ENCODE results near the gene NEU3.
"Not testable (repeated sequence)": the region's sequence is repeated elsewhere in the genome, so short reads cannot be mapped to it uniquely, and the experiment has no call there.

The NEU3 gene

GRCh38 chr11:75035256-75035655 is 46.5 kb downstream of the NEU3 start:
- H3K4me3 ChIP-seq (ENCODE audit: low read length): no peak overlapping the region
- TF ChIP-seq CTCF (conservative IDR thresholded peaks at IDR 0.05; ENCODE audit: low read depth, low read length): no peak
- no peak for DNase-seq (ENCODE audit: low read depth)

GRCh38 chr11:75035911-75036565 is 47.3 kb downstream of the NEU3 start:
- DNase-seq (ENCODE audit: low read depth): no peak
- no peak overlapping the region for H3K4me3 ChIP-seq (ENCODE audit: low read length)
- TF ChIP-seq CTCF (conservative IDR thresholded peaks at IDR 0.05; ENCODE audit: low read depth, low read length): no peak

GRCh38 chr11:75040167-75040770 is 51.5 kb downstream of the NEU3 start:
- no peak overlapping the region for H3K4me3 ChIP-seq (ENCODE audit: low read length)
- DNase-seq (ENCODE audit: low read depth): no peak
- TF ChIP-seq CTCF (conservative IDR thresholded peaks at IDR 0.05; ENCODE audit: low read depth, low read length): no peak

GRCh38 chr11:75041263-75041662 is 52.5 kb downstream of the NEU3 start:
- no peak overlapping the region for H3K4me3 ChIP-seq (ENCODE audit: low read length)
- no peak for TF ChIP-seq CTCF (conservative IDR thresholded peaks at IDR 0.05; ENCODE audit: low read depth, low read length)
- no peak for DNase-seq (ENCODE audit: low read depth)

GRCh38 chr11:75041821-75042220 is 53.1 kb downstream of the NEU3 start:
- not testable (repeated sequence) for H3K4me3 ChIP-seq (ENCODE audit: low read length); DNase-seq (ENCODE audit: low read depth)

- not testable (repeated sequence) for DNase-seq (ENCODE audit: low read depth); H3K4me3 ChIP-seq (ENCODE audit: low read length)
Measured at GRCh38 chr11:75044381-75045170, 55.8 kb downstream of the NEU3 start.

GRCh38 chr11:75046668-75047067 is 57.9 kb downstream of the NEU3 start:
- not testable (repeated sequence) for DNase-seq (ENCODE audit: low read depth); H3K4me3 ChIP-seq (ENCODE audit: low read length)

- no peak for DNase-seq (ENCODE audit: low read depth)
- H3K4me3 ChIP-seq (ENCODE audit: low read length): no peak overlapping the region
- no peak for TF ChIP-seq CTCF (conservative IDR thresholded peaks at IDR 0.05; ENCODE audit: low read depth, low read length)
Measured at GRCh38 chr11:75047191-75047590, 58.5 kb downstream of the NEU3 start.

GRCh38 chr11:75049501-75050266 is 61.0 kb downstream of the NEU3 start:
- DNase-seq (ENCODE audit: low read depth): not testable (repeated sequence)

More at GRCh38 chr11:75049501-75050266, 61.0 kb downstream of the NEU3 start:
- H3K4me3 ChIP-seq (ENCODE audit: low read length): not testable (repeated sequence)
